Measurements from ENCODE around the gene BCL2.

The BCL2 gene

GRCh38 chr18:63099091-63099840 lies 220.3 kb downstream of the BCL2 start:
- H3K9ac ChIP-seq (ENCODE audit: low read depth, low read length) = no peak overlapping the region
- H3K27ac ChIP-seq (ENCODE audit: low read depth, low read length) = no peak overlapping the region
- no peaks in the 10 kb centered on the region for H3K9me3 ChIP-seq (ENCODE audit: control insufficient read depth, insufficient read depth, low read length)
- no peak overlapping the region for H3K4me3 ChIP-seq (ENCODE audit: low read depth, low read length)
- H3K27me3 ChIP-seq (ENCODE audit: control insufficient read depth, insufficient read depth, low read length) = no peaks in the 10 kb centered on the region
- H3K36me3 ChIP-seq (ENCODE audit: control insufficient read depth, insufficient read depth, low read length) = no peaks in the 10 kb centered on the region
- no peaks in the 10 kb centered on the region for H3K4me1 ChIP-seq (ENCODE audit: control insufficient read depth, insufficient read depth, low read length)

GRCh38 chr18:63098018-63098981 lies 221.3 kb downstream of the BCL2 start:
- no peaks in the 10 kb centered on the region for H3K4me1 ChIP-seq (ENCODE audit: control insufficient read depth, insufficient read depth, low read length)
- H3K4me3 ChIP-seq (ENCODE audit: low read depth, low read length) = no peak overlapping the region
- H3K9me3 ChIP-seq (ENCODE audit: control insufficient read depth, insufficient read depth, low read length) = no peaks in the 10 kb centered on the region
- no peaks in the 10 kb centered on the region for H3K27me3 ChIP-seq (ENCODE audit: control insufficient read depth, insufficient read depth, low read length)
- no peak overlapping the region for H3K9ac ChIP-seq (ENCODE audit: low read depth, low read length)
- no peaks in the 10 kb centered on the region for H3K36me3 ChIP-seq (ENCODE audit: control insufficient read depth, insufficient read depth, low read length)
- H3K27ac ChIP-seq (ENCODE audit: low read depth, low read length) = no peak overlapping the region

GRCh38 chr18:63097178-63097577 lies 222.4 kb downstream of the BCL2 start:
- Histone ChIP-seq H3K27ac (ENCODE audit: low read depth, low read length) (no peak overlapping the region), H3K9ac (ENCODE audit: low read depth, low read length) (no peak overlapping the region), H3K4me1 (ENCODE audit: control insufficient read depth, insufficient read depth, low read length) (no peaks in the 10 kb centered on the region), H3K9me3 (ENCODE audit: control insufficient read depth, insufficient read depth, low read length) (no peaks in the 10 kb centered on the region), H3K27me3 (ENCODE audit: control insufficient read depth, insufficient read depth, low read length) (no peaks in the 10 kb centered on the region), H3K4me3 (ENCODE audit: low read depth, low read length) (no peak overlapping the region), H3K36me3 (ENCODE audit: control insufficient read depth, insufficient read depth, low read length) (no peaks in the 10 kb centered on the region)

- Histone ChIP-seq H3K27me3 (ENCODE audit: control insufficient read depth, insufficient read depth, low read length) (no peaks in the 10 kb centered on the region), H3K36me3 (ENCODE audit: control insufficient read depth, insufficient read depth, low read length) (no peaks in the 10 kb centered on the region), H3K9ac (ENCODE audit: low read depth, low read length) (no peak overlapping the region), H3K4me1 (ENCODE audit: control insufficient read depth, insufficient read depth, low read length) (no peaks in the 10 kb centered on the region), H3K9me3 (ENCODE audit: control insufficient read depth, insufficient read depth, low read length) (no peaks in the 10 kb centered on the region), H3K27ac (ENCODE audit: low read depth, low read length) (no peak overlapping the region), H3K4me3 (ENCODE audit: low read depth, low read length) (no peak overlapping the region)
Observed at GRCh38 chr18:63096327-63096874, 223.2 kb downstream of the BCL2 start.

- Histone ChIP-seq H3K36me3 (ENCODE audit: control insufficient read depth, insufficient read depth, low read length) (no peaks in the 10 kb centered on the region), H3K4me1 (ENCODE audit: control insufficient read depth, insufficient read depth, low read length) (no peaks in the 10 kb centered on the region), H3K27ac (ENCODE audit: low read depth, low read length) (no peak overlapping the region), H3K27me3 (ENCODE audit: control insufficient read depth, insufficient read depth, low read length) (no peaks in the 10 kb centered on the region), H3K9me3 (ENCODE audit: control insufficient read depth, insufficient read depth, low read length) (no peaks in the 10 kb centered on the region), H3K9ac (ENCODE audit: low read depth, low read length) (no peak overlapping the region), H3K4me3 (ENCODE audit: low read depth, low read length) (no peak overlapping the region)
Observed at GRCh38 chr18:63095768-63096167, 223.8 kb downstream of the BCL2 start.

- H3K27me3 ChIP-seq (ENCODE audit: control insufficient read depth, insufficient read depth, low read length) = no peaks in the 10 kb centered on the region
- H3K9ac ChIP-seq (ENCODE audit: low read depth, low read length) = no peak overlapping the region
- no peak overlapping the region for H3K27ac ChIP-seq (ENCODE audit: low read depth, low read length)
- peaks cover 5% of the 10 kb centered on the region; the same call in 1 of the 2 replicates for H3K4me1 ChIP-seq (ENCODE audit: control insufficient read depth, insufficient read depth, low read length)
- no peak overlapping the region for H3K4me3 ChIP-seq (ENCODE audit: low read depth, low read length)
- H3K36me3 ChIP-seq (ENCODE audit: control insufficient read depth, insufficient read depth, low read length) = no peaks in the 10 kb centered on the region
- no peaks in the 10 kb centered on the region for H3K9me3 ChIP-seq (ENCODE audit: control insufficient read depth, insufficient read depth, low read length)
Observed at GRCh38 chr18:63091671-63092364, 227.8 kb downstream of the BCL2 start.

- Histone ChIP-seq H3K4me1 (ENCODE audit: control insufficient read depth, insufficient read depth, low read length) (peaks cover 5% of the 10 kb centered on the region; the same call in 1 of the 2 replicates), H3K27ac (ENCODE audit: low read depth, low read length) (no peak overlapping the region), H3K27me3 (ENCODE audit: control insufficient read depth, insufficient read depth, low read length) (no peaks in the 10 kb centered on the region), H3K9me3 (ENCODE audit: control insufficient read depth, insufficient read depth, low read length) (no peaks in the 10 kb centered on the region), H3K4me3 (ENCODE audit: low read depth, low read length) (no peak overlapping the region), H3K9ac (ENCODE audit: low read depth, low read length) (no peak overlapping the region), H3K36me3 (ENCODE audit: control insufficient read depth, insufficient read depth, low read length) (no peaks in the 10 kb centered on the region)
Observed at GRCh38 chr18:63090334-63090733, 229.2 kb downstream of the BCL2 start.

GRCh38 chr18:63089041-63089440 lies 230.5 kb downstream of the BCL2 start:
- Histone ChIP-seq H3K4me1 (ENCODE audit: control insufficient read depth, insufficient read depth, low read length) (peaks cover 5% of the 10 kb centered on the region; the same call in 1 of the 2 replicates), H3K27me3 (ENCODE audit: control insufficient read depth, insufficient read depth, low read length) (no peaks in the 10 kb centered on the region), H3K9me3 (ENCODE audit: control insufficient read depth, insufficient read depth, low read length) (no peaks in the 10 kb centered on the region), H3K27ac (ENCODE audit: low read depth, low read length) (no peak overlapping the region), H3K9ac (ENCODE audit: low read depth, low read length) (no peak overlapping the region), H3K4me3 (ENCODE audit: low read depth, low read length) (no peak overlapping the region), H3K36me3 (ENCODE audit: control insufficient read depth, insufficient read depth, low read length) (no peaks in the 10 kb centered on the region)

GRCh38 chr18:63088262-63088661 lies 231.3 kb downstream of the BCL2 start:
- Histone ChIP-seq H3K27ac (ENCODE audit: low read depth, low read length) (no peak overlapping the region), H3K27me3 (ENCODE audit: control insufficient read depth, insufficient read depth, low read length) (no peaks in the 10 kb centered on the region), H3K4me1 (ENCODE audit: control insufficient read depth, insufficient read depth, low read length) (peaks cover 5% of the 10 kb centered on the region; the same call in 1 of the 2 replicates), H3K9me3 (ENCODE audit: control insufficient read depth, insufficient read depth, low read length) (no peaks in the 10 kb centered on the region), H3K36me3 (ENCODE audit: control insufficient read depth, insufficient read depth, low read length) (no peaks in the 10 kb centered on the region), H3K4me3 (ENCODE audit: low read depth, low read length) (no peak overlapping the region), H3K9ac (ENCODE audit: low read depth, low read length) (no peak overlapping the region)

- Histone ChIP-seq H3K27me3 (ENCODE audit: control insufficient read depth, insufficient read depth, low read length) (no peaks in the 10 kb centered on the region), H3K36me3 (ENCODE audit: control insufficient read depth, insufficient read depth, low read length) (no peaks in the 10 kb centered on the region), H3K9ac (ENCODE audit: low read depth, low read length) (no peak overlapping the region), H3K27ac (ENCODE audit: low read depth, low read length) (no peak overlapping the region), H3K9me3 (ENCODE audit: control insufficient read depth, insufficient read depth, low read length) (no peaks in the 10 kb centered on the region), H3K4me1 (ENCODE audit: control insufficient read depth, insufficient read depth, low read length) (peaks cover 5% of the 10 kb centered on the region; the same call in 1 of the 2 replicates), H3K4me3 (ENCODE audit: low read depth, low read length) (no peak overlapping the region)
Observed at GRCh38 chr18:63087421-63088230, 231.9 kb downstream of the BCL2 start.

Measured in HUES48 (cell line).